Iris pigment epithelial cell (primary cell): Measurements from ENCODE around the gene CREM.
"Not testable (repeated sequence)": the region's sequence is repeated elsewhere in the genome, so short reads cannot be mapped to it uniquely, and the experiment has no call there.

Experiments used
- DNase-seq: peaks from one replicate; pipeline ENCODE4 v3.0.0-alpha.2; 2011; ENCODE audit warnings: low read depth

The CREM gene

GRCh38 chr10:35194906-35195305 is 68.3 kb downstream of the CREM start:
- DNase-seq: peak; percentile 65

- peak; percentile 98 for DNase-seq
Observed at GRCh38 chr10:35195361-35196306, 69.0 kb downstream of the CREM start.

GRCh38 chr10:35200487-35200886 is 73.8 kb downstream of the CREM start:
- no peak for DNase-seq

GRCh38 chr10:35201234-35201633 is 74.6 kb downstream of the CREM start:
- DNase-seq: no peak

GRCh38 chr10:35202050-35202449 is 75.4 kb downstream of the CREM start:
- no peak for DNase-seq

- DNase-seq: no peak
Observed at GRCh38 chr10:35203745-35204144, 77.1 kb downstream of the CREM start.

- DNase-seq: no peak
Observed at GRCh38 chr10:35204650-35205319, 78.1 kb downstream of the CREM start.

- DNase-seq: no peak
Observed at GRCh38 chr10:35206274-35206673, 79.6 kb downstream of the CREM start.

- DNase-seq: no peak
Observed at GRCh38 chr10:35208536-35208935, 81.9 kb downstream of the CREM start.

GRCh38 chr10:35208949-35209613 is 82.4 kb downstream of the CREM start:
- DNase-seq: no peak

GRCh38 chr10:35210961-35211360 is 84.3 kb downstream of the CREM start:
- no peak for DNase-seq

GRCh38 chr10:35211390-35211789 is 84.7 kb downstream of the CREM start:
- DNase-seq: no peak

- no peak for DNase-seq
Observed at GRCh38 chr10:35212856-35213255, 86.2 kb downstream of the CREM start.

GRCh38 chr10:35213699-35214098 is 87.1 kb downstream of the CREM start:
- no peak for DNase-seq

- no peak for DNase-seq
Observed at GRCh38 chr10:35214607-35215020, 88.0 kb downstream of the CREM start.

- DNase-seq: no peak
Observed at GRCh38 chr10:35215107-35215506, 88.5 kb downstream of the CREM start.

GRCh38 chr10:35216303-35216905 is 89.8 kb downstream of the CREM start:
- peak; percentile 34 for DNase-seq

GRCh38 chr10:35216956-35217355 is 90.3 kb downstream of the CREM start:
- DNase-seq: not testable (repeated sequence)

- no peak for DNase-seq
Observed at GRCh38 chr10:35217455-35217854, 90.8 kb downstream of the CREM start.

GRCh38 chr10:35218339-35218955 is 91.8 kb downstream of the CREM start:
- peak; percentile 84 for DNase-seq

GRCh38 chr10:35219292-35219691 is 92.6 kb downstream of the CREM start:
- DNase-seq: no peak
